ENCODE results near the gene LRCH1.

DNA sequence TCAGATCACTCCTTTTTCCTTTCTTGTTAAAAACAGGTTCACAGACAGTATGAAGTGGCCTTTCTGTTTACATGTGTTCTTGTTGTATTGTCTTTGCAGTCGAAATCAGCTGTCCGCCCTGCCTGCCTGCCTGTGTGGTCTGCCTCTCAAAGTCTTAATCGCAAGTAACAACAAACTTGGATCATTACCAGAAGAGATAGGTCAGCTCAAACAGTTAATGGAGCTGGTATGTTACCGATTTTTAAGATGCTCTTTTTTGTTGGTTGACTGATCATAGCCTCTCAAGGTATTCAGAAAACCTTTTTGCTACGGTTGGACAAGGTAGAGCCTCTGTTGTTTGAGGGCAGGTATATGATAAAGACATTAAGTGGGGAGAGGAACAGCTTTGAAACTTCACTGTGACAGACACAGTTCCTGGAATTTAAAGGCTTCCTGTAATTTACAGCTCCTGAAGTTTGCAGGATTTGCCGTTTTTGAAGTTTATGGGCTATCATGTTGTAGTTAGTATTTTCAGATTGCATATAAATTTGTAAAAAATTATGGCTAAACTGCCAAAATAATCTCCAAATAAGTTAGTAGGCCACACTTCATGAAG lies 116.1 kb downstream of the LRCH1 start:
- TF ChIP-seq, protein P1, sequence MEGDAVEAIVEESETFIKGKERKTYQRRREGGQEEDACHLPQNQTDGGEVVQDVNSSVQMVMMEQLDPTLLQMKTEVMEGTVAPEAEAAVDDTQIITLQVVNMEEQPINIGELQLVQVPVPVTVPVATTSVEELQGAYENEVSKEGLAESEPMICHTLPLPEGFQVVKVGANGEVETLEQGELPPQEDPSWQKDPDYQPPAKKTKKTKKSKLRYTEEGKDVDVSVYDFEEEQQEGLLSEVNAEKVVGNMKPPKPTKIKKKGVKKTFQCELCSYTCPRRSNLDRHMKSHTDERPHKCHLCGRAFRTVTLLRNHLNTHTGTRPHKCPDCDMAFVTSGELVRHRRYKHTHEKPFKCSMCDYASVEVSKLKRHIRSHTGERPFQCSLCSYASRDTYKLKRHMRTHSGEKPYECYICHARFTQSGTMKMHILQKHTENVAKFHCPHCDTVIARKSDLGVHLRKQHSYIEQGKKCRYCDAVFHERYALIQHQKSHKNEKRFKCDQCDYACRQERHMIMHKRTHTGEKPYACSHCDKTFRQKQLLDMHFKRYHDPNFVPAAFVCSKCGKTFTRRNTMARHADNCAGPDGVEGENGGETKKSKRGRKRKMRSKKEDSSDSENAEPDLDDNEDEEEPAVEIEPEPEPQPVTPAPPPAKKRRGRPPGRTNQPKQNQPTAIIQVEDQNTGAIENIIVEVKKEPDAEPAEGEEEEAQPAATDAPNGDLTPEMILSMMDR (IDR thresholded peaks at IDR 0.05): no peak
- TF ChIP-seq POLR2A (IDR thresholded peaks at IDR 0.05): no peak

All from lower leg skin (tissue), 3 donors.